HG02623 (cell line): ENCODE measurements around the gene CEP120.
"Not testable (repeated sequence)": the region's sequence is repeated elsewhere in the genome, so short reads cannot be mapped to it uniquely, and the experiment has no call there.

Source experiments
- ATAC-seq: cut with Tn5 transposase; IDR thresholded peaks from one replicate; pipeline ENCODE4 v1.9.1; 2021; ENCODE audit warnings: moderate library complexity; ENCODE audit not compliant: unreplicated experiment

The CEP120 gene

DNA sequence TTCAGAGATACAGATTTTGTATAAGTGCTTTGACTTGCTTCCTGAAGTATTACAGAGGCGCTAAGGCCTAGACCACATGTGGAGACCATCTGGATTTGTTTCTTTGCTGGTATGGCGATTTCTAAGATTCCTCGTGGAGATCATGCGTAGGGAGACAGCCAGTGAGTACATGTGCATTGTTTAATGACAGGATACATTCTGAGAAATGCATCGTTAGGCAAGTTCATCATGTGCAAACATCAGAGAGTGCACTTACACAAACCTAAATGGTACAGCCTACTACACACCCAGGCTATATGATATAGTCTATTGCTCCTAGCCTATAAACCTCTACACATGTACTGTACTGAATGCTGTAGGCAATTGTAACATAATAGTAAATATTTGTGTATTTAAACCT, 16.5 kb upstream of the CEP120 start:
- no peak for ATAC-seq

DNA sequence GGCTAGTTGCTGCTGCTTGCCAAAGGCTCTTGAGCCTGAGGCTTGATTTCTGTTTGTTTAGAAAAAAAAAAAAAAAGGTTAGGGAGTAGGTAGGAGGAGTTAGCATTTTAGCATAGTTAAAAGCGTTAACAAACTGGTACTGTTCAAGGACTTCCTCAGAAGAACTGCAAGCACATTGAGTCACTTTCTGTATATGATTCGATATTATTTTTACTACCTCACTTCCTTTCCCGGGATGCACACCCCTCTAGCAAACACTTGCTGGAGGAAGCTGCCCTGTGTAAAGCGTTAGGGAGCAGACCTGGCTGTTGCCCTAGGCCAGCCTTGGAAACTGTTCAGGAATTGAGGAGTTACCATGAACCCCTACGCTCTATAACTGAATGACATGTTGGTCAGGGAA, 15.7 kb upstream of the CEP120 start:
- ATAC-seq = peak; percentile 37

DNA sequence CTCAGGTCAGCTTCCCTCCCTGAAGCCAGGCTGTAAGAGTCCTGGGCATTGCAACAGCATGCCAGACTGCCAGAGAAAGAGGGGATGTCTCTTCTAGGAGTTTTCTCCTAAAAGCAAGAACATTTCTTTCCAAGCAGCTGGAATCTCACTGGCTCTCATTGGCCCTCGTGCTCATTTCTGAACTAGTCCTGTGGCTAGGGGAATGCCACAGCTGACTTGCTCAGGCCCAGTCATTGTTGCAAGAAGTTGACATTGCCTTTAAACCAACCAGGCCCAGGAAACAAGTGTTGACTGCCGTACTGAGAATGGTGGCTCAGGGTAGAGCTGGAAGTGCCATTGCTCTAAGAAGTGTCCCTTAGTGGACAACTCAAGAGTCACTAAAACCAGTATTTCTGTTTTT, 15.0 kb upstream of the CEP120 start:
- peak; percentile 83 for ATAC-seq

DNA sequence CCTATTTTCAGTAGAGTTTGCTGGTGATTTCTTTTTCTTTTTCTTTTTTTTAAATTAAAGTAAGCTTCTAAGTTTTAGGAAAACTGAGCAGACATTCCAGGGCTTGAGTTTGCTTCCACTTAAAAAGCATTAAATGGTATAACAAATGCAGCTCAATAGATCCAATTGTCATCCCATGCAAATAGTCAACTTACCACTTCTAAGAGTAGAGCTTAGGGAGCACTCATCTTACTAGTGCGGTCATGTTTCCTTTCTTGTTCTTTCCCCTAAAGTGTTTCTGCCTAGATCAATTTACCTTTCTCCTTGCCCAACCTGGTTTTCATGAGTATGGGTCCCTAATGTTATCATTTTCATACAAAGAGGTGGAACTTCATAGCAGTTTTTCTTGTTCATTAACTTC, 13.0 kb upstream of the CEP120 start:
- ATAC-seq = no peak

DNA sequence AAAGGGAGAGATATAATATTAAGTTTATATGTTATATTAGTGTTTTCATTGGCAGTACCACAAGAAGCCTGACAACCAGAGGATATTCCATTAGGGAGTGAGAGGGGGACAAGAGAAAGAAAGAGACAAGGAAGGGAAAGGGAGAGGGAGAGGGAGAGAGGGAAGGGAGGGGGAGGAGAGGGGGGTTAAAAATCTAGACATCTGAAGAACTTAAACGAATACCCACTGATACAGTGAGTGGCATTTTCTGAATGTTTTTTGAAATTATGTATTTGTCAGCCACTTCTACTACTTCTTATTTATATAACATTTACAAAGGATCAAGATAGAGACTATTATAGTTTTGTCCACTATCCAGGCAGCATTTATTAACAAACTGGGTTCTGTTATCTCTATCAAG, 11.6 kb upstream of the CEP120 start:
- no peak for ATAC-seq

DNA sequence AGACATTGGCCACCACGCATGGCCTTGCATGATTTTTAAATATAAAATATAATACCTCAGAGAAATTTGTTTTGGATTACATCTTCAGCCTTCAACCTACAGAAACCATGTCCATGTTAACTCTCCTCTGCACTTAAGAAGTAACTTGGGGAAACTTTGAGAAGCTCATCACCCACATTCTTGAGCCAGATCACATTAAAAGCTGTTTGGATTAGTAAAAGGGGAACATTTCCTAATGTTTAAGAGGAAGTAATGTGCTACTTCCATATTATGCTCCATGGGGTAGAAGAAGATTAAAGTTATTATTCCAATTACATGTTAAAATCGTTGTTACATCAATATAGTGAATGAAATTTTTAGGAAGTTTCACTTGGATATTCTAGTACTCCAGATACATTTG, 10.4 kb upstream of the CEP120 start:
- no peak for ATAC-seq

DNA sequence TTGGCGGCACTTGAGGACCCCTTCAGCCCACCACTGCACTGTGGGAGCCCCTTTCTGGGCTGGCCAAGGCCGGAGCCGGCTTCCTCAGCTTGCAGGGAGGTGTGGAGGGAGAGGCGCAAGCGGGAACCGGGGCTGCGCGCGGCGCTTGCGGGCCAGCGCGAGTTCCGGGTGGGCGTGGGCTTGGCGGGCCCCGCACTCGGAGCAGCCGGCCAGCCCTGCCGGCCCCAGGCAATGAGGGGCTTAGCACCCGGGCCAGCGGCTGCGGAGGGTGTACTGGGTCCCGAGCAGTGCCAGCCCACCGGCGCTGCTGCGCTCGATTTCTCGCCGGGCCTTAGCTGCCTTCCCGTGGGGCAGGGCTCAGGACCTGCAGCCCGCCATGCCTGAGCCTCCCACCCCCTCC, 7.2 kb upstream of the CEP120 start:
- not testable (repeated sequence) for ATAC-seq

DNA sequence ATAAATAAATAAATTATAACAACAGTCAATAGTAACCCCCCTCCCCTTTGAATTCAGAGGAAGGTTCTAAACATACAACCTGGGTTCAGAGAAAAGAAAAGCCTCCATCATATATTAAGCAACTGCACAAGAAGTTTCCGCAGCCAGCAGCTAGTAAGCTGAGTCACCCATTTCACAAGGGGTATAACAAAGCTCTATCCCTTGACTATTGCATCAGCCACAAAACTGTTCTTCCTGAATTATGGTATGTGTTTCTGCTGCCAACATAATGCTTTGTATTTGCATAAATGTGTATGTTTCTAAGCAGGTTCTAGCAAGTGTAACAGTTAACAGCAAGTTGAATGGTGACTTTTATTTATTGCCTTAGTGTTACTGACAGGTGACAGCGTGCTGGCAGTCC, 6.8 kb upstream of the CEP120 start:
- no peak for ATAC-seq

DNA sequence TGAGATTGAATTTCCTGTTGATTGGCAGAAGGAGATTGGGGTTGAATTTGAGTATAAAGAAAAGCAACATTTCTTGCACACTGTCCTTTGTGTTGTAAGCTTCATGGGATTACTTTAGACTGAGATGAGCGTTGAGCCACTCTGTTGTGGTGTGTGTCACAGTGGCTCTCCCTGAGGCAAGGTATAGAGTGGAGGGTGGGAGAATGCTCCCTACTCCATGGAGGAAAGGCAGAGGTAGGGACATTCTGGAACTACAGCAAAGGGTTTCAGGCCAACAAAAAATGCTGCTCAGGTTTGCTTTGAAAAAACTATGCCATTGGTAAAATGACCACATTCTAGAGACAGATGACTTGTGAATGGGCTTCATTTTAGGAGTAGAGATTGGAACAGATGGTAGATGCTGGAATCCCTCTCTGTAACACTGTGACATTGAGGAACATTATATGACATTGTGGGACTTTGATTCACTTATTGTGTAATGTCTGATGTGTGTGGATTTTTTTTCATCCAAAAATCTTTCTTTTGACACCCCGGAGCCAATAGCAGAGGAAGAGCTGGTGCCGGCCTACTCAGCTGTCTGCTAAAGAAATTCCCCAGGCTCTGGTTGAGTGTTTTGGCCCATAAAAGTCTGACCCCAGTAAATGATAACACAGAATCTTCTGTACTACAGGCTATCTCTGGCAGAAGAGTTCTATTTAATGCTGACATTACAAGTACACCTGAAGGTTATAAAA, 6.2 kb upstream of the CEP120 start:
- ATAC-seq = no peak

DNA sequence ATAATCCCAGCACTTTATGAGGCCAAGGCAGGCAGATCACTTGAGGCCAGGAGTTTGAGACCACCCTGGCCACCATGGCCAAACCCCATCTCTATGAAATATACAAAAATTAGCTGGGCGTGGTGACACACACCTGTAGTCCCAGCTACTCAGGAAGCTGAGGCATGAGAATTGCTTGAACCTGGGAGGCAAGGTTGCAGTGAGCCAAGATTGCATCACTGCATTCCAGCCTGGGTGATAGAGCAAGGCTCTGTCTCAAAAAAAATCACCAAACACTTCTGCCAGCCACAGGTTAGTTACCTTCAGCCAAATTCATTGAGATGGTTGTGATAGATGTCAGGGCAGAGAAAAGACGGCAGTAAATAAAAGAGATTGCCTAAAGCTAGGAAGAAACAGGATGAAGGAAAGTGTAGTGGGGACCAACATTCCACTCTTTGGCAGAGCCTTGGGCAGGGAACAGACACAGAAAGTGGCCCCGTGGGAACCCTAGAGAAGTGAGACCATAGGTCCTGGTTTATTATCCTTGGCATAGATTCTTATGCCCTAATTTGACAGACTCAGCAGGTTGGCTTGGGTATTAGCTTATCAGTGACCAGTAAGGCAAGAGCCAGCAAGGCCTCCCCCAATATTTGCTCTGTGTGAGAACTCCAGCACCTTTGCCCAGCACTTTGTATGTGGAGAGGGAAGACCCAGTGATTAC, 5.5 kb upstream of the CEP120 start:
- ATAC-seq = no peak

DNA sequence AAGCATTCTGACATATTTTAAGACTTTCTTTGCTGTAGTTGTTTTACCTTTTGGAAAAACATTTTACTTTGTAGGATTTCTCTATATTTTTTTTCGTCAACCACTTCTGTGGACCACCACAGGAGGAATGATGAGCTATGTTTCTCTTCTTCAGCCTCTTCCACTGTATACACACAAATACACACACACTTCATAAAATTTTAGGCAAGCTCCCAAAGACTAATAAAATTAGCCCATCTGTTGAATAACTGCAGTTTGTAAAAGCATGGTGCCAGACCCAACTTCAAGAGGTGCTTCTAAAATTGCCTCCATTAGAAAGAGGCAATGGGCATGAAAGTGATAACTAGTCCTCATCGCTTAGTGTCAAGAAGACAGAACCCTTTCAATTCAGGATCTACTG, 4.1 kb upstream of the CEP120 start:
- no peak for ATAC-seq

DNA sequence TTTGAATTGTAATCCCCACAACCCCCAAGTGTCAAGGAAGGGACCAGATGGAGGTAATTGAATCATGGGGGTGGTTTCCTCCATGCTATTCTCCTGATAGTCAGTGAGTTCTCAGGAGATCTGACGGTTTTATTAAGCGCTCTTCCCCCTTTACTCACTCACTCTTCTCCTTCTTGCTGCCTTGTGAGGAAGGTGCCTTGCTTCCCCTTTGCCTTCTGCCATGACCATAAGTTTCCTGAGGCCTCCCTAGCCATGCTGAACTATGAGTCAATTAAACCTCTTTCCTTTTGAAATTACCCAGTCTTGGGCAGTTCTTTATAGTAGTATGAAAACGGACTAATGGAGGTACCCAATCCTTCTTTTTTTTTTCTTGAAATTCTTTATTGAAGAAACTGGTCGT, 2.2 kb upstream of the CEP120 start:
- ATAC-seq = no peak

DNA sequence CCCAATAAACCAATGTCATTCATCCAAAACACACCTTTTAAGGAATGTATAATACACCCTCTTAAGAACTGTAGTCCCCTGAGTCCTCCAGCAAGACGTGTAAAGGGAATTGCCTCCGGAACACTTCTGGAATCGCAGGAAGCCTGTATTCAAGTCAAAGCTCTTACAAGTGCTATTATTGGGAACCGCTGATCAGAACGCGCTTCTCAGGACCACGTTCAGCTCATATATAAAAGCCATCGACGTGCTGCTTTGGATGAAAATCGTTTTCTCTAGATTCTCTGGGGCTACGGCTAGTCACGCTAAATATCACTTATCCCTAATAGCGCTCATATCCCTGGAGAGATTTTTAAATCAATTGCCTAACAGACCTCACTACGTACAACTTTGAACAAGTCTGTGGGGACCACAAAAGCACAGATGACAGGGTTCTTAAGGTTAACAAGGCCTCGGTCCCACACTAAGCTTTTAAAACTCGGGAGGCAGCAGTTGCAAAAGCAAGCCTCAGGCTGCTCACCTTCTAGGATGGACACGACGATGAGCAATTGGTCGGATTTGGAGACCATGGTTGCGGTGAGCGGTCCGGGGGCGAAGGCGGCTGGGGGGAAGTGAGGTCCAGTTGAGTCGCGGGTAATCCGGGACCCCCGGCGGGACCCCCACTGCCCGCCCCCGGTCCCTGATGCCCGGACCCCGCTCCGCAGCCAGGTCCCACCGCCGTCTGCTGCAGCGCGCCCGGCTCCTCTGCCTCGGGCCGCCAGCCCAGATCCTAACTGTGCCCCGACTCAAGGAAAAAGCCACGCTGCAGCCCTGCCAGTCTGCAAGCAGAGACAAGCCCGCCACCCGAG, 548 bp downstream of the CEP120 start:
- peak; percentile 4 for ATAC-seq

DNA sequence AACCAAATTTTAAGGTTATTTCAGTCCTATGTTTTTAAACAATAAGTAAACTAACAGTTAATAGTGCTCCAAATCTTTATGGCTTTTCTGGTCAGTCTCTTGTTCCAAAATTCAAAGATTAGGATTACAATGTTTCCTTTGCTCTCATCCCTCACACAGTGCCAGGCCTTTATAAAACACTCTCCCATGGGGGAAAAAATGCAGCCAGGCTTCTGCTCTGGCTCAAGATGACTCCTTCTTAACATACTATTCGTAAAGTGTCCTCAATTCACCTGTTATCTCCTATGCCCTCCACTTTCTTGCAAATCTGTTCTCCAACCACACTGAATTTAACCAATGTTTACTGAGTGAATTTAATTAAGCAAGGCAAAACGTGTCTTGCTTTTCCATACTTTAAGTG, 1.4 kb downstream of the CEP120 start:
- no peak for ATAC-seq

DNA sequence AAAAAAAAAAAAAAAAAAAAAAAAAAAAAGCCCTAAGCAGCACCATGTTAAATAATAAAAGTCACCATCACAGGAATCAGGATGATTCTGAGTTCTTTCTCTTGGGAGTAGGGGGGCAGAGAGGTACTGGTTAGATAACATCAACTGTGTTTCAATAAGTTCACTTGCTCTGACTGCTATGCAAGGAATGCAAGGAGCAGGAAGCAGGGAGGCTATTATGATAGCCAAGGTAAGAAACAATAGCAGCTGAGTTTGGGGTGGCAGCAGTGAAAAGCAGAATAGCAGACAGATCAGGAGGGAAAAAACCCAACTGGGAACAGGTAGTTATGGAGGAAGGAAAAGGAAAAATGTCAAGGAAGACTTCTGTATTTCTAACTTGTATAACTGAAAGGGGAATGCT, 8.2 kb downstream of the CEP120 start:
- no peak for ATAC-seq

DNA sequence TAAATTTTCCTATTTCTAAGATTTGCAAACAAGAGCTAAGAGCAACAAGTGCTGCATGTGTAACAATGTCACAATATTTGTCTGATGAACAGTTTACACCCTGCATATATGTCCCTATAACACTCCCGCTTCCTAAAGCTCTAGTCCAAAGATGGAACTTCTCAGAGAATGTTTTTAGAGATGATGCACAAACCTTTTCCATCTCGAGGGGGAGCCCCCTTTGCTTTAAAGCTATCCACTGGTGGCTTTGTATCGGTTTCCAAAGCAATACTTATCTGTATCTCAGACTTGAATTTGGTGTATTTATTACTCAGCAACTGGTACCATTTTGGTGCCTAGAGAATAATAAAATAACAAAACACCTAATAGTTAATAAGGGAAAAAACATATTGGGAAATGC, 11.0 kb downstream of the CEP120 start:
- ATAC-seq = no peak

DNA sequence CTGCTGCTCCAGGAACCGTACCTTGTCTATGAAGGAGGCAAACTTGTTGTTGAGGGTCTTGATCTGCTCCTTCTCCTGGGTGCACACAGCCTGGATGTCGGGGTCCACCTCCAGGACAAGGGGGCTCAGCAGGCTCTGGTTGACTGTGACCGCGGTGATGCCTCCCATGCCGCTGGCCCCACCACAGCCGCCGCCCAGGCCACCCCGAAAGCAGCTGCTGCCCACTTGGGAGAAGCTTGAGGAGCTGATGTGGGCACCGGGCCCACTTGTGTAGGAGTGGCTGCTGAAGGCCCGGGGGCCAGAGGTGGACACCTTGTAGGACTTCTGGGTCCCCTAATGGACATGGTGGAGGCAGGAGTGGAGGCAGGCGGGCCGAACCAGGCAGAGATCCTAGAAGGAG, 21.2 kb downstream of the CEP120 start:
- ATAC-seq = not testable (repeated sequence)

DNA sequence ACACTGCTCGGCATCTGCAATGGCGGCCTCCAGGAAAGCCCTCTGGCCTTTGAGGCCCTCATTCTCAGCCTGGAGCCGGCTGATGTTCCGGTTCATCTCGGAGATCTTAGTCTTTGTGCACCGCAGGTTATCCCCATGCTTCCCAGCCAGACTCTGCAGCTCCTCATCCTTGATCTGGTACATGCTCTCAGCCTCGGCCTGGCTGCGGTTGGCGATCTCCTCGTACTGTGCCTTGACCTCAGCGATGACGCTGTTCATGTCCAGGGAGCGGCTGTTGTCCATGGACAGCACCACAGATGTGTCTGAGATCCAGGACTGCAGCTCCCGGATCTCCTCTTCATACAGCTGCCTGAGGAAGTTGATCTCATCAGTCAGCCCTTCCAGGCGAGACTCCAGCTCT, 21.9 kb downstream of the CEP120 start:
- no peak for ATAC-seq

DNA sequence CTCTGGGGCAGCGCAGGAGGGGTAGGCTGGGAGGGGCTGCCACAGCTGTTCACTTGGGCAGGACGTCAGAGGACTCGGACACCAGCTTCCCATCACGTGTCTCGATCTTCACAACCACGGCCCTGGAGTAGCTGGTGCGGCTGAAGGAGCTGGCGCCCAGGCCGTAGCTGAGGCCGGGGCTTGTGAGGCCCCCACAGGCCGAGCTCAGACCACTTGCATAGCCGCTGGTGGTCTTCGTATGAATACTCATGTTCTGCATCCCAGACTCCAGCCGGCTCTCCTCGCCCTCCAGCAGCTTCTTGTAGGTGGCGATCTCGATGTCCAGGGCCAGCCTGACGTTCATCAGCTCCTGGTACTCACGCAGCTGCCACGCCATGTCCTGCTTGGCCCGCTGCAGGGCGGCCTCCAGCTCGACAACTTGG, 22.3 kb downstream of the CEP120 start:
- ATAC-seq = not testable (repeated sequence)

DNA sequence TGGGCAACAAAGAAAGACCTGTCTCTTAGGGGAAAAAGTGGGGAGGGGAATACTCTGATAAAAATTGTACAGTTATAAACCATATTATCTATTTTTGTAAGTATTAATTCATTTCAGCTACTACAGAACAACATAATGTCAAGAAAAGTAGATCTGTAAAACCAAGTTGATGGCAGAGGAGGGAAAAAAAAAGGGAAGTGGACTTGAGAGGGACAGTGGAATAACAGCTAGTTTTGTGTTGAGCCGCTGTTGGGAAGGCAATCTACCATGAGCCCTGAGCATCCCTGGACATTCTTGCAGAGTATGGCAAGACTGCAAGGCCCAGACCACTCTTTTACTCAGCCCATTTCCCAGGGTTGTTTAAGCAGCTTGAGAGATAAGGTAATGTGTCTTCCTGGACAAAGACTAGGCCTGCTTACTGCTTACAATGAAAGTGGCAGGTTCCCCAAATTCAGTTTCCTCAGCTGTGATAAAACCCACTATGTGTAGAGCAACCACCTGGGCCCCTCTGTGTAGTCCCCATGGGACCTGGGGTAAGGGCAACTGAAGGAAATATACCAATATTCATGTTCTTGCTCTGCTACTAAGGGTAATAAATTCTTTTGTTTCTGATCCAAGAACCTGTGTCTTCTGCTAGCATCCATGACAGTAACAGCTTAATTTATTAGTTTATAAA, 25.0 kb downstream of the CEP120 start:
- no peak for ATAC-seq

DNA sequence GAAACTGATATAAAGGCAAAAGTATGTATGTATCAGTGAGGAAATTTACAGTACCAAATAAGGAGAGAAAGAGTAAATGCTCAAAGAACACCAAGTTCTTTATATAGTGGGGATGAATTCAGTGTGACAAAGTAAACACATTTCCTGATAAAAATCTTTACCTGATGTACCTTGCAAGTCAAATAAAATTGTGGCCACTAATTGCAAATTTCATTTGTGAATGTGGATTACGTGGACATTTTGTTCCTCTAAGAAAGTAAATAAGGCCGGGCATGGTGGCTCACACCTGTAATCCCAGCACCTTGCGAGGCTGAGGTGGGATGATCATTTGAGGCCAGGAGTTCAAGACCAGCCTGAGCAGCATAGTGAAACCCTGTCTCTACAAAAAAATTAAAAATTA, 25.7 kb downstream of the CEP120 start:
- ATAC-seq = no peak
